Mucosa of descending colon (tissue), 3 donors: Measurements from ENCODE around the gene SPRR2E. TPM values are rescaled to one million over a fixed set of nuclear protein-coding genes. Genes with fewer than 3 reads are reported as not detected.
"Not testable (repeated sequence)": the region's sequence is repeated elsewhere in the genome, so short reads cannot be mapped to it uniquely, and the experiment has no call there.

Experiments used
- ATAC-seq: fragments of 200-7000 bp; cut with Tn5 transposase; one replicate; pipeline ENCODE4 v1.9.1; 2020; ENCODE audit warnings: mild to moderate bottlenecking, moderate library complexity
- DNase-seq, 3 donors: peaks; one replicate each; pipeline ENCODE4 v3.0.0-alpha.2; 2020
- H3K36me3 ChIP-seq: fragments of 200-600 bp; one replicate; pipeline ENCODE4 v1.8.0; 2021; ENCODE audit warnings: low read depth, mild to moderate bottlenecking
- H3K4me1 ChIP-seq: fragments of 200-600 bp; one replicate; pipeline ENCODE4 v1.8.0; 2021; ENCODE audit warnings: low read depth, mild to moderate bottlenecking
- H3K4me3 ChIP-seq: fragments of 200-600 bp; one replicate; pipeline ENCODE4 v1.8.0; 2021; ENCODE audit warnings: mild to moderate bottlenecking
- H3K9me3 ChIP-seq: fragments of 200-600 bp; one replicate; pipeline ENCODE4 v1.8.0; 2021; ENCODE audit warnings: mild to moderate bottlenecking
- intact Hi-C, 2 donors: fragments of 100-400 bp; cut with DNase I in 1 of 2; cut with micrococcal nuclease in 1 of 2; formaldehyde crosslinking; loops; one replicate each; pipeline versions ENCODE4 v1.11.0 to v1.11.1; 2022; cut with DNase I, micrococcal nuclease
- total RNA-seq, 3 donors: library from RNA; stranded (reverse); fragmentation: NEBNext Ultra II Directional in 2 of 3; extraction: Animal tissue kit (Norgen Biotek cat#: 25700) in 2 of 3; gene quantifications; one replicate each; pipeline versions ENCODE4 v1.2.1 to v1.2.4, GENCODE V29; 2021 to 2023
- TF ChIP-seq, protein P1 (sequence below): fragments of 200-600 bp; IDR thresholded peaks from one replicate; pipeline ENCODE4 v1.8.0; 2022; ENCODE audit warnings: antibody characterized with exemption, mild to moderate bottlenecking
- donor health status: DM: no; HTN: no; CAD: no; lungs with moderate emphysema.
- donor health status: DM: no; HTN: no; CAD: no.
- donor health status: DM: no; HTN: yes; CAD: no.

The SPRR2E gene
- total RNA-seq, 3 donors from 2014 or later: not detected

DNA sequence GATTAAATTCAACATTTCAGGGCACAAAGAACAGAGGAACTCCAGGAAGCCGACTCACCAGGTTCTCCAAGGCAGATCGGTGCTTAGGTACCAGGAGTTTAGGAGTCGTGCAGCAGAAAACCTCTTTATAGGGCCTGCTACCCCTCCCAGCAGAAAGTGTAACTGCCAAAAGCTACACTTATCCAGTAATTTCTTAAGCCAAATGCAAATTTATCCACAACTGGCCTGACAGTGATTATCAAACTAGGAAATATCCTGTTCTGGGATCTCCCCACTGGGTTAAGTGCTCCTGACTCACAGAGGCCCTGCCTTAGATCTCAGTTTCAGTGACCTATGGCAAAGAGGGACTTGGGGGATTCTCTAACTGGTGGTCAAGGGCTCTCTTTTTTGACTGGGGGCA, 19.1 kb upstream of the SPRR2E start, which contains the start of gene SPRR2F:
SPRR2F (minus strand) TSS at position 101 of the 400 bp plus-strand sequence. CDS start 783 bp downstream, outside the sequence.
- TF ChIP-seq, protein P1, sequence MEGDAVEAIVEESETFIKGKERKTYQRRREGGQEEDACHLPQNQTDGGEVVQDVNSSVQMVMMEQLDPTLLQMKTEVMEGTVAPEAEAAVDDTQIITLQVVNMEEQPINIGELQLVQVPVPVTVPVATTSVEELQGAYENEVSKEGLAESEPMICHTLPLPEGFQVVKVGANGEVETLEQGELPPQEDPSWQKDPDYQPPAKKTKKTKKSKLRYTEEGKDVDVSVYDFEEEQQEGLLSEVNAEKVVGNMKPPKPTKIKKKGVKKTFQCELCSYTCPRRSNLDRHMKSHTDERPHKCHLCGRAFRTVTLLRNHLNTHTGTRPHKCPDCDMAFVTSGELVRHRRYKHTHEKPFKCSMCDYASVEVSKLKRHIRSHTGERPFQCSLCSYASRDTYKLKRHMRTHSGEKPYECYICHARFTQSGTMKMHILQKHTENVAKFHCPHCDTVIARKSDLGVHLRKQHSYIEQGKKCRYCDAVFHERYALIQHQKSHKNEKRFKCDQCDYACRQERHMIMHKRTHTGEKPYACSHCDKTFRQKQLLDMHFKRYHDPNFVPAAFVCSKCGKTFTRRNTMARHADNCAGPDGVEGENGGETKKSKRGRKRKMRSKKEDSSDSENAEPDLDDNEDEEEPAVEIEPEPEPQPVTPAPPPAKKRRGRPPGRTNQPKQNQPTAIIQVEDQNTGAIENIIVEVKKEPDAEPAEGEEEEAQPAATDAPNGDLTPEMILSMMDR: no peak
- Histone ChIP-seq H3K4me3 (no peak within 1 kb of the TSS), H3K4me1 (no peaks in the 10 kb centered on the region), H3K36me3 (no peaks in the 10 kb centered on the region), H3K9me3 (no peaks in the 10 kb centered on the region)
- ATAC-seq (no peak), DNase-seq (no peak)
- intact Hi-C loops: no loop called here

DNA sequence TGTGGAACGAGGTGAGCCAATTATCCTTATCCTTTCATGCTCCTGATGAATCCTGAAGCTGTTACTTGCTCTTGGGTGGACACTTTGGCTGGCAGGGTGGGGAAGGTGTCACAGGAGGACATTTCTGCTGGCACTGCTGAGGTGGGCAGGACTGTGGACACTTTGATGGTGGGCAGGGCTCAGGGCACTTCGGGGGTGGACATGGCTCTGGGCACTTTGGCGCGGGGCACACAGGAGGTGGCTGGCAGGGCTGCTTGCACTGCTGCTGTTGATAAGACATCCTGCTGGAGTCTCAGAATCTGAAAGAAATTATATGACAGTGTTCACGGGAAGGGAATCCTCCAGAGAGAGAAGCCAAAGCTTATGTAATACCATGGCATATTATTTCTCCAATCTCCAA, 18.1 kb upstream of the SPRR2E start:
- H3K4me3 ChIP-seq, H3K9me3 ChIP-seq, H3K4me1 ChIP-seq, DNase-seq, ATAC-seq, H3K36me3 ChIP-seq, intact Hi-C loops: not testable (repeated sequence)

DNA sequence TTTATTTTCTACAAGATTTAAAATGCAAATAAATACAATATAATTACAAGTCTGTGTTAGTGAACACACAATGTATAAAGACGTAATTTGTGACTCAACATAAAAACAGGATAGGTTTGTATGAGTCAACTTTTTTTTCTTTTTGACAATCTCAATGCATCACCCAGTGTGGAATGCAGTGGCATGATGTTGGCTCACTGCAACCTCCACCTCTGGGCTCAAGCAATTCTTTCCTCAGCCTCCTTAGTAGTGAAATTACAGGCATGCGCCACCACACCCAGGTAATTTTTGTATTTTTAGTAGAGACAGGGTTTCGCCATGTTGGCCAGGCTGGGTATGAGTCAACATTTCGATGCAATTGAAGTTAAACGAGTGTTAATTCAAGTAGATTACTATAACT, 5.9 kb upstream of the SPRR2E start:
- Histone ChIP-seq H3K9me3 (no peaks in the 10 kb centered on the region), H3K36me3 (no peaks in the 10 kb centered on the region), H3K4me3 (no peak overlapping the region), H3K4me1 (no peaks in the 10 kb centered on the region)
- DNase-seq (no peak), ATAC-seq (no peak)
- intact Hi-C loops: no loop called here
- TF ChIP-seq, protein P1: no peak

DNA sequence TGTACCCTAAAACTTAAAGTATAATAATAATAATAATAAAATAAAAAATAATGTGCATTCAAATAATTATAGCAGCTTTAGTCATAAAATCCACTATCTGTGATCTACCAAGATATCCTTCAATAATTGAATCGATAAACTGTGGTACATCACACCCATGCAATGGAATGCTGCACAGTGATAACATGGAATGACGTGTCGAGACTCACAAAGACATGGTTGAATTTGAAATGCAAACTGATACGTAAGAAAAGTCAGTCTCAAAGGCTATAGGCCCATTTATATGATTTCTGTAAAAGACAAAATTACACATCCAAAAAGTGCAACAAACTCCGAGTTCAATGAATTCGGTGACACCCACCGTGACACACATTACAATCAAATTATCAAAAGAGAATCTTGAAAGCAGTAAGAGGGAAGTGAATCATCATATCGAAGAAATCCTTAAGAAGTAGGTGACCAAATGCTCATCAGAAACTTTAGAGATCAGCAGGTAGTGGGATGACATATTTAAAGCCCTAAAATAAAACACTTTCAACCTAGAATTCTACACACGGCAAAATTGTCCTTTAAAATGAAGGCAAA, 5.2 kb upstream of the SPRR2E start:
- Histone ChIP-seq H3K9me3 (no peaks in the 10 kb centered on the region), H3K4me3 (no peak overlapping the region), H3K4me1 (no peaks in the 10 kb centered on the region), H3K36me3 (no peaks in the 10 kb centered on the region)
- TF ChIP-seq, protein P1: no peak
- ATAC-seq (no peak), DNase-seq (no peak)
- intact Hi-C loops: no loop called here

DNA sequence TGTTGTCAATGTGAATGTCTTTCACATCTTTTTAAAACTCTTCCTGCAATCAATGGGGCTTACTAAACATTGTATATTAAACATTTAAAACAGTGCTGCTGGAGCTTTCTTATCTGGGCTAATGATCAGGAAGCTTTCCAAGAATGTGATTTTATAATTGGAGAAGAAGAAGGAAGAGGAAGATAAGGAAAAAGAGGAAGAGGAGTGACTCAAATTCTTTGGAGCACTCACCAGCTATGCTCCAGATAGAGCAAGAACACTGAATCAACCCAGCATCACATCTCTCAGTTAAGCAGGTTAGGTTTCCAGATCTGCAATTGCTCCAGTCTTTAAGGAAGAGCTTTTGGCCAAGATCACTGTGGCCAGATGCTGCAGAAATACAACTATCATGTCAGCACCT, 1.4 kb upstream of the SPRR2E start:
- intact Hi-C loops: no loop called here
- no peak for DNase-seq
- Histone ChIP-seq H3K9me3 (no peaks in the 10 kb centered on the region), H3K4me3 (no peak overlapping the region), H3K4me1 (no peaks in the 10 kb centered on the region), H3K36me3 (no peaks in the 10 kb centered on the region)
- TF ChIP-seq, protein P1: no peak
- no peak for ATAC-seq

DNA sequence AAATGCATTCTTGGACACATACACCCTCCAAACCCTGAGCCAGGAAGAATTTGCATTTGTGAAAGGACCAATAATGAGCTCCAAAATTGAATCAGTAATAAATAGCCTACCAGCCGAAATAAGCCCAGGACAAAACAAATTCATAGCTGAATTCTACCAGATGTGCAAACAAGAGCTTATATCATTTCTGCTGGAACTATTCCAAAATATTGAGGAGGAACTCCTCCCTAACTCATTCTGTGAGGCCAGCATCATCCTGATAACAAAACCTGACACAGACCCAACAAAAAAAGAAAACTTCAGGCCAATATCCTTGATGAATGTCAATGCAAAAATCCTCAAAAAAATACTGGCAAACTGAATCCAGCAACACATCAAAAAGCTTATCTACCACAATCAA, 6.7 kb downstream of the SPRR2E start:
- ATAC-seq: no peak
- Histone ChIP-seq H3K9me3 (no peaks in the 10 kb centered on the region), H3K36me3 (no peaks in the 10 kb centered on the region), H3K4me1 (no peaks in the 10 kb centered on the region), H3K4me3 (no peak overlapping the region)
- TF ChIP-seq, protein P1: no peak
- no peak for DNase-seq
- intact Hi-C loops: no loop called here
